Cardiac fibroblast (primary cell): Measurements from ENCODE around the gene B3GALT4.

Experiments
- DNase-seq, 2 donors: peaks; one replicate each; pipeline versions ENCODE4 v3.0.0 to v3.0.0-alpha.2; 2010; ENCODE audit warnings: low read depth in 2 of 2
- H3K4me3 ChIP-seq, 2 donors: replicated peaks in 1 of 2; 1 replicate in 1 of 2; 2 replicates in 1 of 2; pipeline ENCODE4 v1.5.1; 2011; ENCODE audit warnings: low read depth in 2 of 2, low read length in 2 of 2, mild to moderate bottlenecking in 2 of 2, moderate library complexity in 1 of 2
- CTCF ChIP-seq: IDR thresholded peaks from one replicate; pipeline ENCODE4 v1.5.1; 2011; ENCODE audit warnings: low read depth, mild to moderate bottlenecking, low read length, inconsistent platforms

Gene B3GALT4

GRCh38 chr6:33286946-33287914, 10.3 kb downstream of the B3GALT4 start:
- H3K4me3 ChIP-seq = no peak overlapping the region
- no peak for DNase-seq
- no peak for TF ChIP-seq CTCF

- no peak for DNase-seq
- peak overlapping the region; percentile 86 to 90 for H3K4me3 ChIP-seq
- TF ChIP-seq CTCF = no peak
Measured at GRCh38 chr6:33288141-33288920, 11.4 kb downstream of the B3GALT4 start.

- peak within 1 kb of the TSS; percentile 86 to 90 for H3K4me3 ChIP-seq
- no peak for TF ChIP-seq CTCF
- DNase-seq = peak; percentile 89 to 93
Measured at GRCh38 chr6:33288921-33289783, 12.2 kb downstream of the B3GALT4 start, which contains the start of the genes PFDN6 and WDR46. PFDN6 (plus strand) TSS chr6:33289601; CDS start chr6:33289857, 256 bp downstream. WDR46 (minus strand) TSS chr6:33289239; CDS start chr6:33289170, 69 bp downstream.

DNA sequence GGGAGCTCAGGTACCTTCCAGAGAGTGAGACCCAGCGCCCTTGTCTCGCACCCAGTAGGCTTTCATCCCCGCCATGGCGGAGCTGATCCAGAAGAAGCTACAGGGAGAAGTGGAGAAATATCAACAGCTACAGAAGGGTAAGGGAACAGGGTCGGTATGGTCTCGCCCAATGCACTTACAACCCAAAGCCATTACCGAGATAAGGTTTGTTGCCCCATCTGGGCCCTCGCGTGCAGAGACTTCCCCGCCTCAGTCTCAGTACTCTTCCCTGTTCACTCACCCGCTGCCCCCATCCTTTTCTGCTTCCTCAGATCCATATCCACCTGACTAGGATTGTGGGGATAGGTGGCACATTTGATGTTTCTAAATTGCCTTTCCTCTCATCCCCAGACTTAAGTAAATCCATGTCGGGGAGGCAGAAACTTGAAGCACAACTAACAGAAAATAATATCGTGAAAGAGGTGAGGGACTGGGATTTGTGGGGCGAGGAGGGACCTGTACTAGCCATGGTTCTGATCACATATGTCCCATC, 12.9 kb downstream of the B3GALT4 start:
- H3K4me3 ChIP-seq = peak overlapping the region; percentile 86 to 90
- no peak for DNase-seq
- TF ChIP-seq CTCF = no peak

DNA sequence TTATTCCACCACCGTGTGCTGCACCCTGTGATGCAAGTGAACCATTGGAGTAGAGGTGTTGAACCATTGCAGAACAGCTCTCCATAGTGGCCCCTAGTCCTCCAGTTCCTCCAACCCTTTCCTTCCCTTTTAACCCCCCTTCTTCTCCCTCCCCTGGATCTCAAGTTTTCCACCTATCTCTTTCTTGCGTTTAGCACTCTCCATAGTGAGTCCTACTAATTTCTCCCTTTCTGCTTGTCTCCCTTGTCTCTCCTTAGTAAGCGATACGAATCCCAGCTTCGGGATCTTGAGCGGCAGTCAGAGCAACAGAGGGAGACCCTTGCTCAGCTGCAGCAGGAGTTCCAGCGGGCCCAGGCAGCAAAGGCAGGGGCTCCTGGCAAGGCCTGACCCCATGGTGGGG, 13.5 kb downstream of the B3GALT4 start:
- no peak for TF ChIP-seq CTCF
- no peak for DNase-seq
- H3K4me3 ChIP-seq = peak overlapping the region in 1 of 2 donors; percentile 90
